Fibroblast of the aortic adventitia (primary cell): ENCODE data around the gene TVP23A. TPM values are rescaled to one million over a fixed set of nuclear protein-coding genes. Genes with fewer than 3 reads are reported as not detected.
A peak's percentile ranks its signal among the peaks of the same experiment; 100 is the strongest.
"Not testable (repeated sequence)": the region's sequence is repeated elsewhere in the genome, so short reads cannot be mapped to it uniquely, and the experiment has no call there.

Experiments
- DNase-seq: peaks from one replicate; pipeline ENCODE4 v3.0.0-alpha.2; 2010; ENCODE audit warnings: low read depth
- H3K4me3 ChIP-seq: 2 replicates; pipeline ENCODE4 v1.5.1; 2011; ENCODE audit warnings: low read depth, mild to moderate bottlenecking, control low read depth, low read length, moderate library complexity
- CTCF ChIP-seq: IDR thresholded peaks from 2 replicates; pipeline ENCODE4 v1.5.1; 2011; ENCODE audit warnings: mild to moderate bottlenecking, low read length, control low read depth, inconsistent platforms; ENCODE audit not compliant: insufficient read depth
- total RNA-seq: library from RNA; depleted of rRNA; stranded (reverse); fragments of >200 nt; gene quantifications from 2 replicates; pipeline ENCODE4 v1.2.3, GENCODE V29; 2012; ENCODE audit warnings: low replicate concordance

TVP23A gene
- total RNA-seq, 1 donor, result not detected

DNA sequence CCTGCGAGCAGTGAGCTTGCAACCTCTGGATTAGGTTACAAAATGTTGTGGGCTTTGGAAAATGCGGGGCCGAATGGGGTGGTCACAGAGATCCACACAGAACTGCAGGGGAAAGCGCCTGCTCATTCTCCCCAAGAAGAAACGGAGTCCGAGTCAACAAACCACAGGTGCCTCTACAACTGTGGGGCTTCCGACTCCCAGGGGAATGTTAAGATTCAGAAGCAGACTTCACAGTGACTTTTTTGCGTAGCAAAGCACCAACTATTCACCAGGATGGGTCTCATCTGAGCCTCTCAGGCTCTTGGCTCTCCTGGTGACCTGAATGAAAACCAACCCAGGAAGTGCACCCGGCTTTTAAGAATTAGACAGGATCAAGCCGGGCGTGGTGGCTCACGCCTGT lies 41.2 kb downstream of the TVP23A start:
- no peak overlapping the region for H3K4me3 ChIP-seq
- no peak for DNase-seq
- no peak for TF ChIP-seq CTCF

DNA sequence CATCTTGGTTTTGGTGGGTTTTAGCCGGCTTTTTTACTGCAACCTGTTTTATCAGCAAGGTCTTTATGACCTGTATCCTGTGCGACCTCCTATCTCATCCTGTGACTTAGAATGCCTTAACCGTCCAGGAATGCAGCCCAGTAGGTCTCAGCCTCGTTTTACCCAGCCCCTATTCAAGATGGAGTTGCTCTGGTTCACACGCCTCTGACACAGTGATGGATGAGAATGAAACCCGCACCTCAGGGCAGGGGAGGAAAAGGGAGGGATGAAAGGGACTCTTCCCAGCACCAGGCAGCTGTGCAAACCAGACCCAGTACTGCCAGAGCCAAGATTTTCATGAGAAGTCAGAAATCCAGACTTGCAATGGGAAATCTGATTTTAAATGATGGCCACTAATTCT lies 41.7 kb downstream of the TVP23A start:
- DNase-seq, H3K4me3 ChIP-seq: not testable (repeated sequence)

- no peak for DNase-seq
- no peak for TF ChIP-seq CTCF
Observed at GRCh38 chr16:10776280-10776679, 42.3 kb downstream of the TVP23A start.

DNA sequence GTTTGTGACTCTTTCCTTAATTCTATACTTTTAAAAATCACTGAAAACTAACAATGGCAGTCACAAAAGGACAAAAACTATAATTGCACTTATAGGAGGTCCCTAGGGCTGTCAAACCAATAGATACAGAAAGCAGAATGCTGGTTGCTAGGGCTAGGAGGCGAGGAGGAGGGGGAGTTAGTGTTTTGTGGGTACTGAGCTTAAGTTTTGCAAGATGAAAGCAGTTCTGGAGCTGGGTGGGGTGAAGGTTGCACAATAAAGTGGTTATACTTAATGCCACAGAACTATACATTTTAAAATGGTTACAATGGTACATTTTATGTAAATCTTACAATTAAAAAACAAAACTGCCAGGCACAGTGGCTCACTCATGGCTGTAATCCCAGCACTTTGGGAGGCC lies 47.7 kb downstream of the TVP23A start:
- H3K4me3 ChIP-seq, result no peak overlapping the region
- no peak for TF ChIP-seq CTCF
- DNase-seq, result peak; percentile 7

More at GRCh38 chr16:10776280-10776679, 42.3 kb downstream of the TVP23A start:
- no peak overlapping the region for H3K4me3 ChIP-seq

DNA sequence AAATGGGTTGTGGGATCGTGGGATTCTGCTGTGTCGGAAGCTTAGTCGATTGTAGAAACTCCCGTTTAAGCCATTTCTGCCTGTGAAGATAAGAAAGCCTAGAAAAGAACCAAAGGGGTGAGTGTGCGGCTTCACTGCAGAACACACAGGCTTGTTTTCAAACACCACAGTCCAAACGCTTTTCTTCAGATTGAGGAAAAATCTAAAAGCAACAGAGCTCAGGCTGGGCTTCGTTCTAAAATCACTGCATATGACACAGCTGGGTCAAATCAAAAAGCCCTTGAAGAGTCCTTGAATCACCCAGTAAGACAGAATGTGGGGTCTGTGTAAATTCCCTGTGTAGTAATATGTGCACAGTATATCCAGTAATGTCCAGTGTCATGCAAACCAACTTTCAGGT lies 49.2 kb downstream of the TVP23A start:
- no peak for DNase-seq
- TF ChIP-seq CTCF, result no peak
- H3K4me3 ChIP-seq, result no peak overlapping the region

GRCh38 chr16:10767127-10767526 lies 51.5 kb downstream of the TVP23A start:
- no peak for TF ChIP-seq CTCF
- DNase-seq, result no peak
- no peak overlapping the region for H3K4me3 ChIP-seq

- no peak for DNase-seq
- TF ChIP-seq CTCF, result no peak
- no peak overlapping the region for H3K4me3 ChIP-seq
Observed at GRCh38 chr16:10765772-10766171, 52.8 kb downstream of the TVP23A start.

DNA sequence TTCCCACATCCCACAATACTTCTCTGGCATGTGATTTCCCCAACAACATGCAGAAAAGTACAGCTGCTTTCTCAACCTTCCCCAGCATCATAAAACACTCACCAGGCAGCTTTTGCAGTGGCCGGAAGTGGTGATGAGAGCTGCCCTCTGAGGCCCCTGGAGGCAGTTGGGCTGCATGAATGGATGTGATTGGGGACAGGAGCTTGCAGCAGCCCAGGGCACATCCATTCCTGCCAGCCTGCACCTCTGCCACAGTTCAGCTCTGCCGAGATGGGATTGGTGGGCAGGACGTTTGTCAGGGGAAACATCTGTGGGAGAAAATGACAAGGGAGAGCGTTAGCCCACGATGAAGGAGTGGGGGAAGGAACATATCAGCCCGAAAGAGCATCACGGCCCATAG lies 55.1 kb downstream of the TVP23A start:
- TF ChIP-seq CTCF, result no peak
- no peak for DNase-seq
- no peak overlapping the region for H3K4me3 ChIP-seq
